ENCODE results near the gene MEMO1. TPM values are rescaled to one million over a fixed set of nuclear protein-coding genes. Genes with fewer than 3 reads are reported as not detected.

Gene MEMO1
- total and polyA plus RNA-seq, 9 of the 15 experiments (the other 6 are each of a cell fraction or from before 2014, with no cell fraction given), result 22.1 to 87.7 (median 61.2) TPM

- TF ChIP-seq ZFX (CRISPR knock-in tag; IDR thresholded peaks at IDR 0.05) (no peak), ETV6 (IDR thresholded peaks at IDR 0.05; ENCODE audit: borderline replicate concordance in 1 of 2, low read depth in 2 of 2, low read length in 1 of 2) (no peak), ETV6 (CRISPR knock-in tag; IDR thresholded peaks at IDR 0.05; ENCODE audit: borderline replicate concordance) (no peak)
- TF ChIP-seq, protein P1, sequence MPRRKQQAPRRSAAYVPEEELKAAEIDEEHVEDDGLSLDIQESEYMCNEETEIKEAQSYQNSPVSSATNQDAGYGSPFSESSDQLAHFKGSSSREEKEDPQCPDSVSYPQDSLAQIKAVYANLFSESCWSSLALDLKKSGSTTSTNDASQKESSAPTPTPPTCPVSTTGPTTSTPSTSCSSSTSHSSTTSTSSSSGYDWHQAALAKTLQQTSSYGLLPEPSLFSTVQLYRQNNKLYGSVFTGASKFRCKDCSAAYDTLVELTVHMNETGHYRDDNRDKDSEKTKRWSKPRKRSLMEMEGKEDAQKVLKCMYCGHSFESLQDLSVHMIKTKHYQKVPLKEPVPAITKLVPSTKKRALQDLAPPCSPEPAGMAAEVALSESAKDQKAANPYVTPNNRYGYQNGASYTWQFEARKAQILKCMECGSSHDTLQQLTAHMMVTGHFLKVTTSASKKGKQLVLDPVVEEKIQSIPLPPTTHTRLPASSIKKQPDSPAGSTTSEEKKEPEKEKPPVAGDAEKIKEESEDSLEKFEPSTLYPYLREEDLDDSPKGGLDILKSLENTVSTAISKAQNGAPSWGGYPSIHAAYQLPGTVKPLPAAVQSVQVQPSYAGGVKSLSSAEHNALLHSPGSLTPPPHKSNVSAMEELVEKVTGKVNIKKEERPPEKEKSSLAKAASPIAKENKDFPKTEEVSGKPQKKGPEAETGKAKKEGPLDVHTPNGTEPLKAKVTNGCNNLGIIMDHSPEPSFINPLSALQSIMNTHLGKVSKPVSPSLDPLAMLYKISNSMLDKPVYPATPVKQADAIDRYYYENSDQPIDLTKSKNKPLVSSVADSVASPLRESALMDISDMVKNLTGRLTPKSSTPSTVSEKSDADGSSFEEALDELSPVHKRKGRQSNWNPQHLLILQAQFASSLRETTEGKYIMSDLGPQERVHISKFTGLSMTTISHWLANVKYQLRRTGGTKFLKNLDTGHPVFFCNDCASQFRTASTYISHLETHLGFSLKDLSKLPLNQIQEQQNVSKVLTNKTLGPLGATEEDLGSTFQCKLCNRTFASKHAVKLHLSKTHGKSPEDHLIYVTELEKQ (CRISPR knock-in tag; IDR thresholded peaks at IDR 0.05), result no peak
Observed at GRCh38 chr2:31944828-31945571, 65.8 kb downstream of the MEMO1 start (continued).

DNA sequence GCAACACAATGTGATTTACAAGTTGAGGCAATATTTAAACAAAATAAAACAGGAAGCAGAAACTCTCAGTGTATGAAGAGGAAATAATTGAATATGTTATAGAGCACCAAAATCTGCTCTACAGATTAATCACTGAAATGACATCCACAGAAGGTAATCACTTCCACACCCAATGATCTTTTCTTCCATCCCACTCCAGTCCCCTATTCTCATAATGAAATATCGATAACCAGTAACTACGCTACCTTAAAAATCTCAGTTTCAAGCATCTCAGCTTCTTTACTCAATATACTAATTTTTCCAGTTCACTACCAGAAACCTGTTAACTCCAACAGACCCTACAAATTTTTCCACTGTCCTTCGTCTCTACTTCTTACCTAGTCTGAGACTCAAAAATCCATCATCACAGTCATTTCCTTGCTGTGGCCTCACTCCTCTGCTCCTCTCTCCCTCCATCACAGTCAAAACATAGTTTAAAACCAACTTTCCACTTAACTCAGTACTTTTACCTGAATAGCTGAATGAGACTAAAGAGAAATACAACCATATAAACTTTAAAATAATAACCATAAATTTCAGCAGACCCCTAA is 67.1 kb downstream of the MEMO1 start:
- 98% methylated on average over 3 of the region's 3 CpGs for WGBS (ENCODE audit: insufficient coverage, low coverage, missing lambda C conversion rate)
- Histone ChIP-seq H3K79me2 (ENCODE audit: control insufficient read depth, insufficient read depth, low read length) (peaks cover 68% of the 10 kb centered on the region), H3K4me2 (ENCODE audit: insufficient read depth, low read length) (no peak overlapping the region), H3K4me1 (replicated peaks in 1 of 2; ENCODE audit: control insufficient read depth in 2 of 2, insufficient read depth in 2 of 2, low read length in 2 of 2) (peaks cover 0 to 25% of the 10 kb centered on the region in 2 experiments; a peak in 3 of 5 replicates), H3K36me3 (ENCODE audit: control insufficient read depth, insufficient read depth, low read length) (peaks cover 25% of the 10 kb centered on the region; the same call in 1 of the 3 replicates), H3K27me3 (ENCODE audit: control insufficient read depth in 2 of 2, insufficient read depth in 2 of 2, low read length in 2 of 2) (no peaks in the 10 kb centered on the region), H2AFZ (ENCODE audit: low read depth, low read length) (no peak overlapping the region), H3K27ac (ENCODE audit: extremely low read depth, low read depth, low read length) (no peak overlapping the region), H3K4me3 (no peak overlapping the region), H4K20me1 (replicated peaks; ENCODE audit: control insufficient read depth, insufficient read depth, low read length) (peaks cover 4% of the 10 kb centered on the region; the same call in 1 of the 2 replicates), H3K9ac (ENCODE audit: insufficient read depth in 1 of 2, low read depth in 2 of 2, low read length in 2 of 2) (no peak overlapping the region), H3K9me1 (ENCODE audit: control insufficient read depth, insufficient read depth, low read length) (no peaks in the 10 kb centered on the region), H3K9me3 (replicated peaks; ENCODE audit: control insufficient read depth, insufficient read depth, low read depth, low read length) (no peaks in the 10 kb centered on the region)
- FAIRE-seq (no peak), DNase-seq (ENCODE audit: extremely low read depth in 1 of 4, low spot score in 3 of 4) (no peak), ATAC-seq (no peak)
- POLR2A ChIA-PET, result no interaction called here
- intact Hi-C loops (cut with micrococcal nuclease), result no loop called here
- CTCF ChIA-PET (ENCODE audit: low intra/inter-chr PET ratio), result no interaction called here
- in situ Hi-C loops (cut with MboI), result no loop called here
- BruUV-seq (replicated peaks), result no TSS peak
- TF ChIP-seq ZNF589 (CRISPR knock-in tag; IDR thresholded peaks at IDR 0.05; ENCODE audit: low read depth), result no peak
- TF ChIP-seq MBD1 (CRISPR knock-in tag; IDR thresholded peaks at IDR 0.05), result no peak
- TF ChIP-seq ZNF778 (CRISPR knock-in tag; IDR thresholded peaks at IDR 0.05), result no peak
- no peak for TF ChIP-seq CBFA2T3 (IDR thresholded peaks at IDR 0.05)
- no peak for TF ChIP-seq MYC (IDR thresholded peaks at IDR 0.05; ENCODE audit: low read depth, low read length)
- TF ChIP-seq MYC (CRISPR knock-in tag; IDR thresholded peaks at IDR 0.05; ENCODE audit: borderline replicate concordance, low read depth), result no peak
- TF ChIP-seq NCOA1 (IDR thresholded peaks at IDR 0.05; ENCODE audit: low read depth), result no peak
- TF ChIP-seq SIRT6 (IDR thresholded peaks at IDR 0.05; ENCODE audit: low read depth, low read length), result no peak
- TF ChIP-seq ZNF239 (CRISPR knock-in tag; IDR thresholded peaks at IDR 0.05), result no peak
- TF ChIP-seq MLX (CRISPR knock-in tag; conservative IDR thresholded peaks at IDR 0.05), result no peak
- no peak for TF ChIP-seq IFI16 (CRISPR knock-in tag; IDR thresholded peaks at IDR 0.05)
